Activated gamma-delta T cell (primary cell): ENCODE measurements around the gene PAPOLG.
"Not testable (repeated sequence)": the region's sequence is repeated elsewhere in the genome, so short reads cannot be mapped to it uniquely, and the experiment has no call there.

Experiments
- DNase-seq: peaks from one replicate; lab custom pipeline; 2025; lab: John Stamatoyannopoulos, UW

Gene PAPOLG

GRCh38 chr2:60775048-60775639, 19.1 kb downstream of the PAPOLG start:
- no peak for DNase-seq

- no peak for DNase-seq
These were observed 22.3 kb downstream of the PAPOLG start for GRCh38 chr2:60778352-60778751.

- DNase-seq: no peak
These were observed 23.4 kb downstream of the PAPOLG start for GRCh38 chr2:60779426-60779825.

- DNase-seq: no peak
These were observed 24.7 kb downstream of the PAPOLG start for GRCh38 chr2:60780721-60781120.

- DNase-seq: no peak
These were observed 37.1 kb downstream of the PAPOLG start for GRCh38 chr2:60793169-60793568.

- DNase-seq: no peak
These were observed 38.3 kb downstream of the PAPOLG start for GRCh38 chr2:60794271-60794863.

- no peak for DNase-seq
These were observed 40.8 kb downstream of the PAPOLG start for GRCh38 chr2:60796573-60797509.

GRCh38 chr2:60804473-60804872, 48.4 kb downstream of the PAPOLG start:
- no peak for DNase-seq

GRCh38 chr2:60806595-60806987, 50.5 kb downstream of the PAPOLG start:
- DNase-seq: no peak

GRCh38 chr2:60806988-60807681, 51.1 kb downstream of the PAPOLG start:
- DNase-seq: no peak

- DNase-seq: no peak
These were observed 52.3 kb downstream of the PAPOLG start for GRCh38 chr2:60808330-60808801.

GRCh38 chr2:60811491-60812375, 55.7 kb downstream of the PAPOLG start:
- DNase-seq: no peak

- not testable (repeated sequence) for DNase-seq
These were observed 61.1 kb downstream of the PAPOLG start for GRCh38 chr2:60817191-60817590.

- no peak for DNase-seq
These were observed 62.2 kb downstream of the PAPOLG start for GRCh38 chr2:60818272-60818671.

GRCh38 chr2:60819155-60819862, 63.2 kb downstream of the PAPOLG start:
- DNase-seq: peak; percentile 59

GRCh38 chr2:60819936-60820335, 63.9 kb downstream of the PAPOLG start:
- DNase-seq: no peak

- no peak for DNase-seq
These were observed 64.5 kb downstream of the PAPOLG start for GRCh38 chr2:60820416-60821132.

GRCh38 chr2:60821133-60821469, 65.0 kb downstream of the PAPOLG start:
- no peak for DNase-seq

GRCh38 chr2:60821587-60822302, 65.7 kb downstream of the PAPOLG start:
- no peak for DNase-seq
